IMR-90 (cell line): Measurements from ENCODE around the gene MLH3. TPM values are rescaled to one million over a fixed set of nuclear protein-coding genes. Genes with fewer than 3 reads are reported as not detected.
A peak's percentile ranks its signal among the peaks of the same experiment; 100 is the strongest.

Source experiments
- ATAC-seq: fragments of 200-7000 bp; cut with Tn5 transposase; 2 replicates; pipeline ENCODE4 v1.9.1; 2020; ENCODE audit warnings: low read depth, mild to moderate bottlenecking, moderate library complexity
- BruUV-seq: library from RNA; stranded (reverse); fragments of 400-500 nt; replicated peaks from 2 replicates; lab custom pipeline; 2021; lab: Mats Ljungman, UMichigan
- CTCF ChIA-PET: fragments of 300-600 bp; formaldehyde crosslinking; extraction: SDS; loops from one replicate; lab custom pipeline; 2021; ENCODE audit warnings: antibody characterized with exemption; lab: Yijun Ruan, JAX
- POLR2A ChIA-PET: fragments of 300-600 bp; sonication (Branson Sonifier 250); formaldehyde crosslinking; loops from one replicate; lab custom pipeline; 2022; ENCODE audit warnings: antibody characterized with exemption; ENCODE audit not compliant: unreplicated experiment; lab: Charles Lee
- DNase-seq: peaks from one replicate; pipeline ENCODE4 v3.0.0; 2013
- H2AFZ ChIP-seq: replicated peaks from 2 replicates; pipeline ENCODE3; 2013; ENCODE audit warnings: low read length, mild to moderate bottlenecking; ENCODE audit not compliant: poor library complexity
- H2AK5ac ChIP-seq: 2 replicates; pipeline ENCODE4 v1.6.1; 2013; ENCODE audit warnings: low read depth, low read length, inconsistent platforms
- H2AK9ac ChIP-seq: replicated peaks from 2 replicates; pipeline ENCODE3; 2013; ENCODE audit warnings: mild to moderate bottlenecking, low read depth, low read length, moderate library complexity; ENCODE audit not compliant: poor library complexity
- H2BK120ac ChIP-seq: 2 replicates; pipeline ENCODE4 v1.6.1; 2013; ENCODE audit warnings: low read depth, low read length, inconsistent platforms
- H2BK15ac ChIP-seq: 3 replicates; pipeline ENCODE4 v1.6.1; 2013; ENCODE audit warnings: low read depth, low read length, inconsistent platforms
- H2BK20ac ChIP-seq: 2 replicates; pipeline ENCODE4 v1.6.1; 2013; ENCODE audit warnings: low read depth, mild to moderate bottlenecking, inconsistent platforms, low read length, moderate library complexity
- H2BK5ac ChIP-seq: 2 replicates; pipeline ENCODE4 v1.6.1; 2013; ENCODE audit warnings: mild to moderate bottlenecking, low read depth, low read length, inconsistent platforms; ENCODE audit not compliant: poor library complexity, severe bottlenecking
- H3K14ac ChIP-seq: replicated peaks from 2 replicates; pipeline ENCODE4 v1.6.1; 2013; ENCODE audit warnings: low read depth, low read length, inconsistent platforms
- H3K18ac ChIP-seq: 2 replicates; pipeline ENCODE4 v1.6.1; 2013; ENCODE audit warnings: low read depth, low read length, control low read depth
- H3K23ac ChIP-seq: 2 replicates; pipeline ENCODE4 v1.6.1; 2013; ENCODE audit warnings: low read depth, low read length, inconsistent platforms
- H3K27ac ChIP-seq: 2 replicates; pipeline ENCODE4 v1.5.1; 2013; ENCODE audit warnings: mild to moderate bottlenecking, control low read depth, low read length; ENCODE audit not compliant: insufficient read depth
- H3K27me3 ChIP-seq: 2 replicates; pipeline ENCODE4 v1.6.1; 2013; ENCODE audit warnings: low read length; ENCODE audit not compliant: control insufficient read depth, insufficient read depth
- H3K36me3 ChIP-seq: 2 replicates; pipeline ENCODE4 v1.6.1; 2013; ENCODE audit warnings: low read length, mixed read lengths; ENCODE audit not compliant: control insufficient read depth, insufficient read depth
- H3K4ac ChIP-seq: 2 replicates; pipeline ENCODE4 v1.6.1; 2013; ENCODE audit warnings: low read depth, low read length, inconsistent platforms
- H3K4me1 ChIP-seq: 2 replicates; pipeline ENCODE4 v1.6.1; 2013; ENCODE audit warnings: low read length, mixed read lengths; ENCODE audit not compliant: control insufficient read depth, insufficient read depth
- H3K4me2 ChIP-seq: 2 replicates; pipeline ENCODE4 v1.6.1; 2013; ENCODE audit warnings: low read depth, mild to moderate bottlenecking, control low read depth, low read length, moderate library complexity
- H3K4me3 ChIP-seq: 2 replicates; pipeline ENCODE4 v1.5.1; 2013; ENCODE audit warnings: low read depth, mild to moderate bottlenecking, control low read depth, low read length, moderate library complexity; ENCODE audit not compliant: insufficient read depth
- H3K56ac ChIP-seq: 2 replicates; pipeline ENCODE4 v1.6.1; 2013; ENCODE audit warnings: low read length, inconsistent platforms; ENCODE audit not compliant: insufficient read depth; ENCODE audit errors: extremely low read depth
- H3K79me1 ChIP-seq, 2 experiments: 2 replicates each; pipeline ENCODE4 v1.6.1; 2013; ENCODE audit warnings: low read length in 2 of 2, inconsistent platforms in 1 of 2, low read depth in 1 of 2
- H3K9ac ChIP-seq: 2 replicates; pipeline ENCODE4 v1.6.1; 2013; ENCODE audit warnings: low read depth, low read length, control low read depth
- H3K9me1 ChIP-seq: 2 replicates; pipeline ENCODE4 v1.6.1; 2013; ENCODE audit warnings: low read length, inconsistent platforms; ENCODE audit not compliant: insufficient read depth
- H3K9me3 ChIP-seq: 2 replicates; pipeline ENCODE4 v1.6.1; 2013; ENCODE audit warnings: low read length; ENCODE audit not compliant: control insufficient read depth, insufficient read depth
- H4K20me1 ChIP-seq: 2 replicates; pipeline ENCODE4 v1.6.1; 2013; ENCODE audit warnings: low read length, inconsistent platforms; ENCODE audit not compliant: insufficient read depth
- H4K5ac ChIP-seq: 2 replicates; pipeline ENCODE4 v1.6.1; 2013; ENCODE audit warnings: mild to moderate bottlenecking, low read depth, low read length, control low read depth
- H4K8ac ChIP-seq, 2 experiments: 2 replicates each; pipeline ENCODE4 v1.6.1; 2013; ENCODE audit warnings: low read depth in 2 of 2, low read length in 2 of 2, control low read depth in 1 of 2, inconsistent platforms in 1 of 2
- H4K91ac ChIP-seq: 2 replicates; pipeline ENCODE4 v1.6.1; 2013; ENCODE audit warnings: low read depth, low read length, inconsistent platforms; ENCODE audit not compliant: insufficient read depth
- MXI1 ChIP-seq: IDR thresholded peaks from 2 replicates; pipeline ENCODE4 v1.6.1; 2012; ENCODE audit warnings: low read depth, mild to moderate bottlenecking, low read length, moderate library complexity, borderline replicate concordance
- POLR2A ChIP-seq: IDR thresholded peaks from 2 replicates; pipeline ENCODE4 v1.6.1; 2012; ENCODE audit warnings: mild to moderate bottlenecking, low read depth, low read length
- RFX5 ChIP-seq: IDR thresholded peaks from 2 replicates; pipeline ENCODE4 v1.8.0; 2012; ENCODE audit warnings: low read depth, mild to moderate bottlenecking, low read length, moderate library complexity
- WGBS, 2 experiments: methylation state at CpG; one replicate each; pipeline versions ENCODE4 v1.1.5 to v1.1.7; 2013; ENCODE audit warnings: missing lambda C conversion rate in 2 of 2; ENCODE audit not compliant: insufficient read length in 1 of 2; ENCODE audit errors: extremely low coverage in 2 of 2; 5-methylcytosine and 5-hydroxymethylcytosine counted together
- dilution Hi-C: fragments of 300-500 bp; cut with HindIII; formaldehyde crosslinking; loops from one replicate; pipeline ENCODE4 v1.14.3; 2018; ENCODE audit warnings: low sequenced_read_pairs; ENCODE audit not compliant: unreplicated experiment
- in situ Hi-C: fragments of 300-500 bp; cut with MboI; formaldehyde crosslinking; loops from 3 replicates; pipeline ENCODE4 v1.14.3; 2019; ENCODE audit warnings: low sequenced_read_pairs, inconsistent platforms, mixed read lengths
- intact Hi-C: fragments of 100-400 bp; cut with micrococcal nuclease; formaldehyde crosslinking; loops from 2 replicates; pipeline ENCODE4 v1.10.0; 2022
- polyA plus RNA-seq, 3 experiments: library from polyadenylated mRNA; depleted of rRNA; stranded (reverse); fragments of >200 nt; gene quantifications; 2 replicates each; pipeline ENCODE4 v1.2.3, GENCODE V29; 2012; ENCODE audit warnings: low replicate concordance in 1 of 3
- total RNA-seq: library from RNA; depleted of rRNA; stranded (reverse); fragments of >200 nt; gene quantifications from 2 replicates; pipeline ENCODE4 v1.2.3, GENCODE V29; 2012

The MLH3 gene
- total and polyA plus RNA-seq, 2 of the 4 experiments (the other 2 are of a cell fraction), result 5.6 to 14.7 TPM

DNA sequence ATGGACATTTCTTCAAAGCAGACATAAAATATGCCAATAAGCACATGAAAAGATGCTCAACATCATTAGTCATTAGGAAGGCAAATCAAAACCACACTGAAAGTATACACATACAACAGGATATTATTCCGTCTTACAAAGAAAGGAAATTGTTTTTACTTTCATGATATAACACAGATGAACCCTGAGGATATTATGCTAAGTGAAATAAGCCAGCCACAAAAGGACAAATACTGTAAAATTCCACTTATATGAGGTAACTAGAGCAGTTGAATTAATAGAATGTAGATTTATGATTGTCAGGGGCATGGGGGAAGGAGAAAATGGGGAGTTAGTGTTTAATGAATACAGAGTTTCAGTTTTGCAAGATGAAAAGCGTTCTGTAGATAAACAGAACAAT is 8.4 kb upstream of the MLH3 start:
- intact Hi-C loops (no loop called here), dilution Hi-C loops (no loop called here)
- H3K9me3 ChIP-seq, result no peaks in the 10 kb centered on the region

More for the DNA sequence above, 8.4 kb upstream of the MLH3 start:
- Histone ChIP-seq H3K4me3 (no peak overlapping the region), H2BK20ac (no peak overlapping the region), H3K27me3 (no peaks in the 10 kb centered on the region), H2AK5ac (no peak overlapping the region), H3K9me1 (peaks cover 3% of the 10 kb centered on the region; the same call in 1 of the 2 replicates), H3K4me2 (no peak overlapping the region; the same call in 1 of the 2 replicates), H4K91ac (no peak overlapping the region), H4K20me1 (no peaks in the 10 kb centered on the region), H3K4ac (no peak overlapping the region), H2BK120ac (no peak overlapping the region), H3K14ac (no peak overlapping the region), H4K8ac (no peak overlapping the region), H2AK9ac (no peak overlapping the region), H3K4me1 (peaks cover 4% of the 10 kb centered on the region; the same call in 1 of the 2 replicates), H2BK15ac (no peak overlapping the region), H2AFZ (no peak overlapping the region), H3K23ac (no peak overlapping the region), H3K79me1 (peaks cover 23 to 35% of the 10 kb centered on the region in 2 experiments), H3K9ac (no peak overlapping the region), H3K18ac (no peak overlapping the region), H2BK5ac (no peak overlapping the region), H3K56ac (no peak overlapping the region), H3K27ac (no peak overlapping the region), H4K5ac (no peak overlapping the region), H3K36me3 (no peaks in the 10 kb centered on the region)
- CTCF ChIA-PET, result no interaction called here
- DNase-seq (peak; percentile 26), ATAC-seq (no peak)
- in situ Hi-C loops, result no loop called here
- TF ChIP-seq MXI1, result no peak
- TF ChIP-seq RFX5, result no peak
- no peak for TF ChIP-seq POLR2A
- no TSS peak for BruUV-seq
- POLR2A ChIA-PET, result no interaction called here
- WGBS, 2 experiments, result no CpG with 5 or more reads among the region's 2 CpGs
